GM12864 (cell line): ENCODE data around the gene BTBD17.

Source experiments
- DNase-seq: peaks from one replicate; pipeline ENCODE4 v3.0.0-alpha.2; 2011; ENCODE audit warnings: low read depth
- H3K4me3 ChIP-seq: 2 replicates; pipeline ENCODE4 v1.5.1; 2011; ENCODE audit warnings: mild to moderate bottlenecking, low read depth, low read length, control low read depth
- TF ChIP-seq, protein P1 (sequence below): IDR thresholded peaks from 2 replicates; pipeline ENCODE4 v1.5.1; 2011; ENCODE audit warnings: low read depth, mild to moderate bottlenecking, moderate library complexity, low read length, control low read depth, inconsistent platforms; ENCODE audit errors: missing control alignments

Gene BTBD17

DNA sequence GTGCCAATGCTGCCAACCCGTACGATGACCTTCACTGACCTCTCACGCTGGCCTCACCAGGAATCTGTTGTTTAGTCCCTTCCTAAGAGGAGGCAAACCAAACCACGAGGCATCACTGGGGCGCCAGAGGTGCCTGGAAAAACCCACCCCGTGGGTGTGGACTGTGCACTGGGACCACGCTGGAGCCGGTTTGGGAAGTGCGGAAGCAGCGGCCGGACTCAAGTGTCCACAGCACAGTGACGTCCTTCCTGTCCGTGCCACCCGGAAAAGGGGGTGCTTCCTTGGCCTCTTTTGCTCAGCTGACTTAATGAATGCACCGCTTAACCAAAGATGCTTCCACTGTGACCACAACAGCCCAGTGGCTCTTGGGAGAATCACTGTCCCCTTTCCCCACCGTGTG, 44.6 kb downstream of the BTBD17 start:
- no peak for DNase-seq
- TF ChIP-seq, protein P1, sequence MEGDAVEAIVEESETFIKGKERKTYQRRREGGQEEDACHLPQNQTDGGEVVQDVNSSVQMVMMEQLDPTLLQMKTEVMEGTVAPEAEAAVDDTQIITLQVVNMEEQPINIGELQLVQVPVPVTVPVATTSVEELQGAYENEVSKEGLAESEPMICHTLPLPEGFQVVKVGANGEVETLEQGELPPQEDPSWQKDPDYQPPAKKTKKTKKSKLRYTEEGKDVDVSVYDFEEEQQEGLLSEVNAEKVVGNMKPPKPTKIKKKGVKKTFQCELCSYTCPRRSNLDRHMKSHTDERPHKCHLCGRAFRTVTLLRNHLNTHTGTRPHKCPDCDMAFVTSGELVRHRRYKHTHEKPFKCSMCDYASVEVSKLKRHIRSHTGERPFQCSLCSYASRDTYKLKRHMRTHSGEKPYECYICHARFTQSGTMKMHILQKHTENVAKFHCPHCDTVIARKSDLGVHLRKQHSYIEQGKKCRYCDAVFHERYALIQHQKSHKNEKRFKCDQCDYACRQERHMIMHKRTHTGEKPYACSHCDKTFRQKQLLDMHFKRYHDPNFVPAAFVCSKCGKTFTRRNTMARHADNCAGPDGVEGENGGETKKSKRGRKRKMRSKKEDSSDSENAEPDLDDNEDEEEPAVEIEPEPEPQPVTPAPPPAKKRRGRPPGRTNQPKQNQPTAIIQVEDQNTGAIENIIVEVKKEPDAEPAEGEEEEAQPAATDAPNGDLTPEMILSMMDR = no peak
- H3K4me3 ChIP-seq = no peak overlapping the region

DNA sequence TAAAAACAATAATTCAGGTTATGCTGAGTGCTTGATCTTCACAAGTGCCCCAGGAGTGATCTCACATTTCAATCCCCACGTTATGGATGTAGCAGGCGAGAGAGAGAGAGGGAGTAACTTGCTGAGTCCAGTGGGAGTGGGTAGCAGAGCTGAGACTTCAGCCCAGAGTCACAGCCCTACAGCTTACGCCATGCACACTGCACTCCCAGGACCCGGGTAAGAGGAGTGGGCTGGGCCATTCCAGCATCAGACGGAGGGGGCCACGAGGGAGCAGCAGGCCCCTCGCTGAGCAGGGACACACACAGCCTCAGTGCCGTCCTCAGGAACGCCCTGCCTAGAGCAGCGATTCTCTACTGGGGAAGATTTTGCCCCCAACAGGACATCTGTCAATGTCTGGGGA, 45.4 kb downstream of the BTBD17 start:
- TF ChIP-seq, protein P1 = no peak
- H3K4me3 ChIP-seq = no peak overlapping the region
- DNase-seq = no peak

DNA sequence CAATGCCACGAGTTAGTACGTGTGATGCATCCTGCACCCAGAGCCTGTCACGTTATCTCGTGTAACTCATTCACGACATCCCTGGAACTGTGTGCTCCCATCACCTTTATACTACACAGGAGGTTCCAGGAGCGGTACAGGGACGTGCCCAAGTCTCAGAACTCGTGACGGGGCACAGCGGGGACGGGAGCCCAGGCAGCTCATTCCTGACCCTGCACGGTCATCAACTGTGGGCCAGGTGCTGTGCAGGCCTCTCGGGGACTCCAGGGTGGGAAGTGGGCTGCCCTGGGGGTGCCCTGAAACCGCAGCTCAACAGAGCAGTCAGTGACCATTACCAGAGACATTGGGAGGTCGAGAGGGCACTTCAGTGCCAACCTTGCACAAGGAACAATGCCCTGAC, 46.8 kb downstream of the BTBD17 start:
- no peak for DNase-seq
- H3K4me3 ChIP-seq = no peak overlapping the region
- TF ChIP-seq, protein P1 = no peak

DNA sequence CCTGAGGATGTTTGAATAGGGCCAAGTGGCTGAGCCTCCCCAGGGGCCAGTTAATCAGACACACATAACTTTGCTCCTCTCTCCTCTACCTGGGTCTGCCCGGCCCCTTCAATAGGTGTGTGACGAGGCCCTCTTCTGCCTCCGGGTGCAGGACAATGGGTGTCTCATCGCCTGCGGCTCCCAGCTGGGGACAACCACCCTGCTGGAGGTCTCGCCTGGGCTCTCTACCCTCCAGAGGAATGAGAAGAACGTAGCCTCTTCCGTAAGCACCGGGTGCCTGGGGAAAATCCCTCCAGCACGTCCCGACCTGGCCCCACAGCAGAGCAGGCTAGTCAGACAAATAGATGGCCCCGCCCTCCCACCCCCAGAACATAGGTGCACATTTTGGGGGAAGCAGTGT, 51.8 kb downstream of the BTBD17 start:
- TF ChIP-seq, protein P1 = no peak
- H3K4me3 ChIP-seq = no peak overlapping the region
- no peak for DNase-seq

DNA sequence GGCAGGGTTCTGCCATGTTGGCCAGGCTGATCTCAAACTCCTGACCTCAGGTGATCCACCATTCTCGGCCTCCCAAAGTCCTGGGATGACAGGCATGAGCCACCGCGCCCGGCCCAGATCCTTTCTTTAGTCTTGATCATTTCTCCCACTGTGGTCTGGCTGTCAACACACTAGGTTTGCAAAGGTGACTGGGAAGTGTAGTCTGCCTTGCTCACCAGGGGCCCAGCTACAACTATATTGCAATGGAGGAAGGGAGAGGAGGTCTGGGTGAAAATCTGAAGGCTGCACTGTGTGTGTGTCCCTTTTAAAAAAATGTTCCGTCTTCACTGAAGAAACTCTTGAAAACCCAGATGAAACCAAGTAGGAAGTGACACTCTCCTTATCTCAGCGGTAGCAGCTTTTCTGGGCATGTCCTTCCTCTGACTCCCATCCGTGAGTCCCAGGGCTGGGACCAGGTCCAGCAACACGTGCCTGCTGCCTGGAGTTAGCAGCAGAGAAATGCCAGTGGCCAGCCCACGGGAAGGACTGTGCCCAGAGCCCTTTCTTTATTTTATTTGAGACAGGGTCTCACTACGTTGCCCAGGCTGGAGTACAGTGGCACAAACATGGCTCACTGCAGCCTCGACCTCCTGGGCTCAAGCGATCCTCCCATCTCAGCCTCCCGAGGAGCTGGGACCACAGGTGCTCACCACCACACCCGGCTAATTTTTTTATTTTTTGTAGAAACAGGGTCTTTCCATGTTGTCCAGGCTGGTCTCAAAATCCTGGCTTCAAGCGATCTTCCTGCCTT, 53.5 kb downstream of the BTBD17 start:
- DNase-seq = no peak
- TF ChIP-seq, protein P1 = no peak
- H3K4me3 ChIP-seq = no peak overlapping the region
